Endothelial cell of umbilical vein (primary cell): Measurements from ENCODE around the gene SLC44A3. TPM values are rescaled to one million over a fixed set of nuclear protein-coding genes. Genes with fewer than 3 reads are reported as not detected.

Experiments
- BruUV-seq: library from RNA; stranded (reverse); fragments of 400-500 nt; replicated peaks from 2 replicates; lab custom pipeline; 2021; lab: Mats Ljungman, UMichigan
- CTCF ChIA-PET: fragments of 300-600, 350-600 bp; sonication (Branson Sonifier 250); formaldehyde crosslinking; loops from one replicate; lab custom pipeline; 2021; ENCODE audit warnings: antibody characterized with exemption, inconsistent platforms; lab: Charles Lee
- POLR2A ChIA-PET: fragments of 300-600, 350-600 bp; sonication (Branson Sonifier 250); formaldehyde crosslinking; loops from one replicate; lab custom pipeline; 2021; ENCODE audit warnings: antibody characterized with exemption, inconsistent platforms; lab: Charles Lee
- DNase-seq: peaks from one replicate; pipeline ENCODE4 v3.0.0-alpha.2; 2011; ENCODE audit warnings: low read depth, low spot score
- FAIRE-seq: peaks from 2 replicates; lab custom pipeline; 2011; peaks lifted over from hg19 to GRCh38; lab: Jason Lieb, UNC
- H2AFZ ChIP-seq: 2 replicates; pipeline ENCODE4 v1.6.0; 2012; ENCODE audit warnings: low read depth, low read length, control low read depth, inconsistent platforms
- H3K27ac ChIP-seq: 2 replicates; pipeline ENCODE4 v1.5.1; 2011; ENCODE audit warnings: low read depth, mild to moderate bottlenecking, control low read depth, low read length, moderate library complexity; ENCODE audit not compliant: insufficient read depth
- H3K27me3 ChIP-seq, 2 experiments: 2 replicates each; pipeline versions ENCODE4 v1.6.0 to v1.6.1; 2011; ENCODE audit warnings: low read length in 2 of 2, mixed read lengths in 1 of 2; ENCODE audit not compliant: control insufficient read depth in 2 of 2, insufficient read depth in 2 of 2
- H3K36me3 ChIP-seq, 2 experiments: 2 replicates in 1 of 2; 3 replicates in 1 of 2; pipeline ENCODE4 v1.5.1; 2011; ENCODE audit warnings: low read length in 2 of 2, mild to moderate bottlenecking in 1 of 2, moderate library complexity in 1 of 2; ENCODE audit not compliant: control insufficient read depth in 2 of 2, insufficient read depth in 2 of 2; ENCODE audit errors: extremely low read depth in 1 of 2
- H3K4me1 ChIP-seq: 3 replicates; pipeline ENCODE4 v1.5.1; 2011; ENCODE audit warnings: mild to moderate bottlenecking, low read length; ENCODE audit not compliant: control insufficient read depth, insufficient read depth; ENCODE audit errors: extremely low read depth
- H3K4me2 ChIP-seq: 2 replicates; pipeline ENCODE4 v1.6.1; 2011; ENCODE audit warnings: low read length, control low read depth, mixed read lengths; ENCODE audit not compliant: insufficient read depth
- H3K4me3 ChIP-seq, 3 experiments: fragments of 200-600 bp in 1 of 3; sonication (generic), shearing (Covaris generic) in 1 of 3; replicated peaks in 1 of 3; 2 replicates each; pipeline ENCODE4 v1.5.1; 2011 to 2016; ENCODE audit warnings: control low read depth in 3 of 3, low read length in 3 of 3, mild to moderate bottlenecking in 2 of 3, inconsistent platforms in 1 of 3, low read depth in 1 of 3, moderate library complexity in 1 of 3; ENCODE audit not compliant: insufficient read depth in 1 of 3
- H3K79me2 ChIP-seq: 2 replicates; pipeline ENCODE4 v1.6.0; 2012; ENCODE audit warnings: low read length, inconsistent platforms; ENCODE audit not compliant: control insufficient read depth, insufficient read depth
- H3K9ac ChIP-seq: replicated peaks from 2 replicates; pipeline ENCODE3; 2011; ENCODE audit warnings: low read length, control low read depth; ENCODE audit not compliant: insufficient read depth; ENCODE audit errors: extremely low read depth
- H3K9me1 ChIP-seq: replicated peaks from 3 replicates; pipeline ENCODE4 v1.6.0; 2011; ENCODE audit warnings: mild to moderate bottlenecking, low read length; ENCODE audit not compliant: control insufficient read depth, insufficient read depth; ENCODE audit errors: extremely low read depth
- H3K9me3 ChIP-seq: replicated peaks from 2 replicates; pipeline ENCODE4 v1.5.1; 2012; ENCODE audit warnings: low read length, inconsistent platforms; ENCODE audit not compliant: control insufficient read depth, insufficient read depth
- H4K20me1 ChIP-seq: replicated peaks from 2 replicates; pipeline ENCODE3; 2011; ENCODE audit warnings: mild to moderate bottlenecking, low read length; ENCODE audit not compliant: control insufficient read depth, insufficient read depth; ENCODE audit errors: extremely low read depth
- CTCF ChIP-seq, 2 donors: IDR thresholded peaks; 1 replicate in 1 of 2; 2 replicates in 1 of 2; pipeline ENCODE4 v1.5.1; 2011; ENCODE audit warnings: low read length in 2 of 2, mild to moderate bottlenecking in 2 of 2, moderate library complexity in 2 of 2, control low read depth in 1 of 2, inconsistent platforms in 1 of 2, low read depth in 1 of 2; ENCODE audit not compliant: insufficient read depth in 1 of 2; ENCODE audit errors: extremely low read depth in 1 of 2
- EZH2 ChIP-seq: IDR thresholded peaks from 2 replicates; pipeline ENCODE4 v1.6.1; 2012; ENCODE audit warnings: borderline replicate concordance, low read depth, mild to moderate bottlenecking, moderate library complexity, low read length, inconsistent platforms; ENCODE audit not compliant: severe bottlenecking
- FOS ChIP-seq: IDR thresholded peaks from 2 replicates; pipeline ENCODE4 v1.6.1; 2011; ENCODE audit warnings: mild to moderate bottlenecking, low read length, moderate library complexity, borderline replicate concordance; ENCODE audit not compliant: insufficient read depth
- GATA2 ChIP-seq: IDR thresholded peaks from 2 replicates; pipeline ENCODE4 v1.7.0; 2011; ENCODE audit warnings: low read depth, mild to moderate bottlenecking, moderate library complexity, mixed read lengths, low read length; ENCODE audit not compliant: insufficient read length, insufficient read depth
- JUN ChIP-seq: IDR thresholded peaks from 2 replicates; pipeline ENCODE4 v1.6.1; 2011; ENCODE audit warnings: borderline replicate concordance, low read depth; ENCODE audit not compliant: insufficient read length, insufficient read depth
- MYC ChIP-seq: IDR thresholded peaks from one replicate; pipeline ENCODE4 v1.6.1; 2011; ENCODE audit warnings: mild to moderate bottlenecking, low read depth, low read length
- POLR2A ChIP-seq: IDR thresholded peaks from 2 replicates; pipeline ENCODE4 v1.6.1; 2012; ENCODE audit warnings: low read depth, mild to moderate bottlenecking, control low read depth, low read length
- POLR2AphosphoS5 ChIP-seq: IDR thresholded peaks from 2 replicates; pipeline ENCODE4 v1.6.1; 2012; ENCODE audit warnings: low read depth, mild to moderate bottlenecking, control low read depth, low read length, moderate library complexity; ENCODE audit not compliant: insufficient read depth
- dilution Hi-C: fragments of 300-500 bp; cut with MboI; formaldehyde crosslinking; loops from one replicate; pipeline ENCODE4 v1.15.0; 2019; ENCODE audit warnings: low sequenced_read_pairs; ENCODE audit not compliant: extremely low pct_ligation_motif_present
- intact Hi-C: fragments of 100-400 bp; cut with micrococcal nuclease; formaldehyde crosslinking; loops from one replicate; pipeline ENCODE4 v1.10.0; 2022
- polyA plus RNA-seq, 4 experiments: library from polyadenylated mRNA; depleted of rRNA in 3 of 4; stranded (reverse) in 3 of 4; unstranded in 1 of 4; fragments of >200 nt; gene quantifications; 2 replicates each; pipeline versions ENCODE4 v1.2.1 to v1.2.3, GENCODE V29; 2011 to 2012; ENCODE audit warnings: missing spikeins in 1 of 4
- total RNA-seq: library from RNA; stranded (reverse); gene quantifications from 2 replicates; pipeline ENCODE4 v1.2.3, GENCODE V29; 2021
- TF ChIP-seq, protein P1 (sequence below): IDR thresholded peaks from 2 replicates; pipeline ENCODE4 v1.6.1; 2011; ENCODE audit not compliant: insufficient read depth, insufficient read length

Gene SLC44A3
- total and polyA plus RNA-seq, 2 donors (not counting 3 experiments of a cell fraction or from before 2014, with no cell fraction given) = 0.29 to 0.42 TPM

DNA sequence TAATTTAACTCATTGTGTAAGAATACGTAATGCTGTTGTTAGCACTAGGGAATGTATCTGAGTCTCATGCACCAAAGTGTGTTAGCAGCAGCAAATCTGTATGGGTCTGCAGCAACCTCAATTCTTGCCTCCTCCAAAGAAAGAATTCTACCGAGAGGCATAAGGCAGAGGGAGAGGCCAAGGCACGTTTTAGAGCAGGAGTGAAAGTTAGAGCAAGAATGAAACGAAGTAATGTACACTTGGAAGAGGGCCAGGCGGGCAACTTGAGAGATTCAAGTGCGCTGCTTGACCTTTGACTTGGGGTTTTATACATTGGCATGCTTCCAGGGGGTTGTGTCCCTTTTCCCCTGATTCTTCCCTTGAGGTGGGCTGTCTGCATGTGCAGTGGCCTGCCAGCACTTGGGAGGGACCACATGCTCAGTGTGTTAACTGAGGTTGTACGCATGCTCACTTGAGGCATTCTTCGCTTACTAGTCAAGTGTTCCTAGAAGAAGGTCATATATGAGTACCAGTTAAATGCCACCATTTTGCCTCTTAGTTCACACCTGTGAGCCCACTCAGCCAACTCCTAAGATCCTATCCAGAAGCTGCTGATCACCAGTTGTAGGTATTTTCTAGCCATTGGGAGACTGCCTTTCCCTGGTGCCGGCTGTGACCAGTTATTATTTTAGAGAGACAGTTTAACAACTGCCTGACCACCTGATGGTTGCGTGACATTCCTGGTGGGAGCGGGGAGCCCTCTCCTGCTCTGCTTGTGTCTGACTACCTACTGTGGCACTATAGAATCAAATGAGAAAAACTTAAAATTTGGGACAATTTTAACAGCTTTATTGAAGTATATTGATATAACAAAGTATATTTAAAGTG is 109.4 kb downstream of the SLC44A3 start:
- POLR2A ChIA-PET = no interaction called here
- Histone ChIP-seq H2AFZ (no peak overlapping the region), H3K9ac (no peak overlapping the region), H3K4me3 (no peak overlapping the region), H3K4me1 (peaks cover 30% of the 10 kb centered on the region), H3K79me2 (peaks cover 19% of the 10 kb centered on the region), H4K20me1 (no peaks in the 10 kb centered on the region), H3K9me1 (no peaks in the 10 kb centered on the region), H3K27ac (no peak overlapping the region), H3K27me3 (no peaks in the 10 kb centered on the region), H3K36me3 (no peaks in the 10 kb centered on the region), H3K4me2 (no peak overlapping the region), H3K9me3 (no peaks in the 10 kb centered on the region)
- DNase-seq = no peak
- no TSS peak for BruUV-seq
- CTCF ChIA-PET = interaction anchor here (2.9 kb wide), 1 partner anchor 111 kb away, joined by 42 read pairs; no protein-coding TSS in a partner anchor
- no peak for FAIRE-seq
- intact Hi-C loops = loop anchor here (5.0 kb wide), 1 partner anchor 122 kb away; no protein-coding TSS in a partner anchor
- TF ChIP-seq EZH2 (no peak), POLR2AphosphoS5 (no peak), CTCF (IDR thresholded peaks at IDR 0.05; ENCODE audit: extremely low read depth in 1 of 2, insufficient read depth in 1 of 2, low read depth in 1 of 2, low read length in 2 of 2) (no peak), POLR2A (no peak), GATA2 (no peak), JUN (no peak), FOS (no peak), MYC (no peak)
- TF ChIP-seq, protein P1, sequence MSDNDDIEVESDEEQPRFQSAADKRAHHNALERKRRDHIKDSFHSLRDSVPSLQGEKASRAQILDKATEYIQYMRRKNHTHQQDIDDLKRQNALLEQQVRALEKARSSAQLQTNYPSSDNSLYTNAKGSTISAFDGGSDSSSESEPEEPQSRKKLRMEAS = no peak
- dilution Hi-C loops = no loop called here
